Ishikawa (cell line): ENCODE data around the gene ZNF732.

Experiments
- CEBPB ChIP-seq: IDR thresholded peaks from 2 replicates; pipeline ENCODE4 v1.6.1; 2012
- CREB1 ChIP-seq: IDR thresholded peaks from 2 replicates; pipeline ENCODE4 v1.6.1; 2012; ENCODE audit warnings: low read depth
- EGR1 ChIP-seq: IDR thresholded peaks from 2 replicates; pipeline ENCODE4 v1.6.1; 2012
- EP300 ChIP-seq: IDR thresholded peaks from 2 replicates; pipeline ENCODE4 v1.6.1; 2012; ENCODE audit warnings: borderline replicate concordance
- FOXM1 ChIP-seq: IDR thresholded peaks from 2 replicates; pipeline ENCODE4 v1.6.1; 2012; ENCODE audit warnings: low read depth, borderline replicate concordance
- NFIC ChIP-seq: IDR thresholded peaks from 2 replicates; pipeline ENCODE4 v1.6.1; 2012
- RAD21 ChIP-seq: IDR thresholded peaks from 2 replicates; pipeline ENCODE4 v1.6.1; 2012; ENCODE audit warnings: low read depth
- TAF1 ChIP-seq: IDR thresholded peaks from 2 replicates; pipeline ENCODE4 v1.6.1; 2012; ENCODE audit warnings: low read depth, mild to moderate bottlenecking
- TCF12 ChIP-seq: IDR thresholded peaks from 2 replicates; pipeline ENCODE4 v1.6.1; 2012; ENCODE audit warnings: low read depth
- TEAD4 ChIP-seq: IDR thresholded peaks from 2 replicates; pipeline ENCODE4 v1.6.1; 2012
- YY1 ChIP-seq: IDR thresholded peaks from 2 replicates; pipeline ENCODE4 v1.6.1; 2012; ENCODE audit warnings: low read depth
- ZBTB7A ChIP-seq: IDR thresholded peaks from 2 replicates; pipeline ENCODE4 v1.6.1; 2012; ENCODE audit warnings: low read depth
- TF ChIP-seq, protein P1 (sequence below): IDR thresholded peaks from 2 replicates; pipeline ENCODE4 v1.6.1; 2012; ENCODE audit warnings: low read depth, mild to moderate bottlenecking
- TF ChIP-seq, protein P2 (sequence below): IDR thresholded peaks from 2 replicates; pipeline ENCODE4 v1.6.1; 2012
- TF ChIP-seq, protein P3 (sequence below): IDR thresholded peaks from 2 replicates; pipeline ENCODE4 v1.6.1; 2012

ZNF732 gene

GRCh38 chr4:302381-302780, 2.9 kb downstream of the ZNF732 start:
- TF ChIP-seq CEBPB = no peak
- TF ChIP-seq TCF12 = no peak
- no peak for TF ChIP-seq EGR1
- TF ChIP-seq, protein P1, sequence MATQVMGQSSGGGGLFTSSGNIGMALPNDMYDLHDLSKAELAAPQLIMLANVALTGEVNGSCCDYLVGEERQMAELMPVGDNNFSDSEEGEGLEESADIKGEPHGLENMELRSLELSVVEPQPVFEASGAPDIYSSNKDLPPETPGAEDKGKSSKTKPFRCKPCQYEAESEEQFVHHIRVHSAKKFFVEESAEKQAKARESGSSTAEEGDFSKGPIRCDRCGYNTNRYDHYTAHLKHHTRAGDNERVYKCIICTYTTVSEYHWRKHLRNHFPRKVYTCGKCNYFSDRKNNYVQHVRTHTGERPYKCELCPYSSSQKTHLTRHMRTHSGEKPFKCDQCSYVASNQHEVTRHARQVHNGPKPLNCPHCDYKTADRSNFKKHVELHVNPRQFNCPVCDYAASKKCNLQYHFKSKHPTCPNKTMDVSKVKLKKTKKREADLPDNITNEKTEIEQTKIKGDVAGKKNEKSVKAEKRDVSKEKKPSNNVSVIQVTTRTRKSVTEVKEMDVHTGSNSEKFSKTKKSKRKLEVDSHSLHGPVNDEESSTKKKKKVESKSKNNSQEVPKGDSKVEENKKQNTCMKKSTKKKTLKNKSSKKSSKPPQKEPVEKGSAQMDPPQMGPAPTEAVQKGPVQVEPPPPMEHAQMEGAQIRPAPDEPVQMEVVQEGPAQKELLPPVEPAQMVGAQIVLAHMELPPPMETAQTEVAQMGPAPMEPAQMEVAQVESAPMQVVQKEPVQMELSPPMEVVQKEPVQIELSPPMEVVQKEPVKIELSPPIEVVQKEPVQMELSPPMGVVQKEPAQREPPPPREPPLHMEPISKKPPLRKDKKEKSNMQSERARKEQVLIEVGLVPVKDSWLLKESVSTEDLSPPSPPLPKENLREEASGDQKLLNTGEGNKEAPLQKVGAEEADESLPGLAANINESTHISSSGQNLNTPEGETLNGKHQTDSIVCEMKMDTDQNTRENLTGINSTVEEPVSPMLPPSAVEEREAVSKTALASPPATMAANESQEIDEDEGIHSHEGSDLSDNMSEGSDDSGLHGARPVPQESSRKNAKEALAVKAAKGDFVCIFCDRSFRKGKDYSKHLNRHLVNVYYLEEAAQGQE = no peak
- no peak for TF ChIP-seq RAD21
- no peak for TF ChIP-seq TEAD4
- TF ChIP-seq EP300 = no peak

- TF ChIP-seq NFIC (no peak), EP300 (no peak), TAF1 (no peak), RAD21 (no peak), YY1 (no peak), CREB1 (no peak), TEAD4 (no peak), TCF12 (no peak), ZBTB7A (no peak), FOXM1 (no peak), CEBPB (no peak), EGR1 (no peak)
- TF ChIP-seq, protein P1 = no peak
- TF ChIP-seq, protein P2, sequence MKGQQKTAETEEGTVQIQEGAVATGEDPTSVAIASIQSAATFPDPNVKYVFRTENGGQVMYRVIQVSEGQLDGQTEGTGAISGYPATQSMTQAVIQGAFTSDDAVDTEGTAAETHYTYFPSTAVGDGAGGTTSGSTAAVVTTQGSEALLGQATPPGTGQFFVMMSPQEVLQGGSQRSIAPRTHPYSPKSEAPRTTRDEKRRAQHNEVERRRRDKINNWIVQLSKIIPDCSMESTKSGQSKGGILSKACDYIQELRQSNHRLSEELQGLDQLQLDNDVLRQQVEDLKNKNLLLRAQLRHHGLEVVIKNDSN = no peak
- TF ChIP-seq, protein P3, sequence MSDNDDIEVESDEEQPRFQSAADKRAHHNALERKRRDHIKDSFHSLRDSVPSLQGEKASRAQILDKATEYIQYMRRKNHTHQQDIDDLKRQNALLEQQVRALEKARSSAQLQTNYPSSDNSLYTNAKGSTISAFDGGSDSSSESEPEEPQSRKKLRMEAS = no peak
Observed at GRCh38 chr4:294732-295131, 10.5 kb downstream of the ZNF732 start.

DNA sequence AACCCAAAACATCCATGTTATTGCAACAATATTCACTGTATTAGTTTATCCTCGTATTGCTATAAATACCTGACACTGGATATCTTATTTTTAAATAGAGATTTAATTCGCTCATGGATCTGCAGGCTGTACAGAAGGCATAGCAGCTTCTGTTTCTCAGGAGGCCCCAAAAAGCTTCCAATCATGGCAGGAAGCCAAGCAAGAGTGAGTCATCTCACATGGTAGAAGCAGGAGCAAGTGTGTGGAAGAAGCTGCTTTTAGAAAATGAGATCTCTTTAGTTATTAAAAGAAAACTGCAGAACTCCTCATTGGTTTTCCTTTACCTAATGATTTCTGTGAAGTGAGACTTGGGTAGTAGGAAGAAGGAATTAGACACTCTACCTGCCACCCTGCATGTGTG, 16.4 kb downstream of the ZNF732 start:
- TF ChIP-seq EP300 (no peak), RAD21 (no peak)

DNA sequence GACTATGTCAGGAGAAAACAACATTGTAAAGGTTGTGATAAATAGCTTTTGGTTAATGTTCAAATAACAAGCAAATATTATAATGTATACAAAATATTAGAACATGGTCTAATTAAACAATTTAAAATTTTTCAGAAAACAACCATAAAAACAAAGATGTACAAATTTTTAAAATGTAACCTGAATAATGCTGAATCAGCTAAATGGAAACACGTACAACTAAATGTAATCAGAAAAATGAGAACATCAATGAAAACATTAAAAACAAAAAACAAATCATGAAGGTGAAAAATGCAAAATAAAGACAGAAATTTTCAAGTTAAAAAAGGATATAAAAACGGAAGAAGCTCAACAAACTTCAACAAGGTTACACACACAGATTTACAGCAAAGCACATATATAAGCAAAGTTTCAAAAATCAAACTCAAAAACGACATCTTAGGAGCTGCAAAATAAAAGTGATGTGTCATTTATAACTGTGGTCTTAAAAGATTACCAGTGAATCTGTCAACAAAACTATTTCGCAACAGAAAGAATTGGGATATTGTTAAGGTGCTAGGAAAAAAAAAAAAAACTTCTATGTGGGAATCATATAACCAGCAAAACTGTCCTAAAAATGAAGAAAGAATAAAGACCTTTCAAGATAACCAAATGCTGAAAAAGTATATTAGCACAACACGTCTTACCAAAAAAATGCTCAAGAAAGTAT, 31.8 kb downstream of the ZNF732 start:
- TF ChIP-seq, protein P1 = no peak
- TF ChIP-seq ZBTB7A (no peak), TCF12 (no peak), YY1 (no peak), EGR1 (no peak), CREB1 (no peak), RAD21 (no peak), CEBPB (no peak), TAF1 (no peak), FOXM1 (no peak)
- TF ChIP-seq, protein P2 = no peak
- TF ChIP-seq, protein P3 = no peak

DNA sequence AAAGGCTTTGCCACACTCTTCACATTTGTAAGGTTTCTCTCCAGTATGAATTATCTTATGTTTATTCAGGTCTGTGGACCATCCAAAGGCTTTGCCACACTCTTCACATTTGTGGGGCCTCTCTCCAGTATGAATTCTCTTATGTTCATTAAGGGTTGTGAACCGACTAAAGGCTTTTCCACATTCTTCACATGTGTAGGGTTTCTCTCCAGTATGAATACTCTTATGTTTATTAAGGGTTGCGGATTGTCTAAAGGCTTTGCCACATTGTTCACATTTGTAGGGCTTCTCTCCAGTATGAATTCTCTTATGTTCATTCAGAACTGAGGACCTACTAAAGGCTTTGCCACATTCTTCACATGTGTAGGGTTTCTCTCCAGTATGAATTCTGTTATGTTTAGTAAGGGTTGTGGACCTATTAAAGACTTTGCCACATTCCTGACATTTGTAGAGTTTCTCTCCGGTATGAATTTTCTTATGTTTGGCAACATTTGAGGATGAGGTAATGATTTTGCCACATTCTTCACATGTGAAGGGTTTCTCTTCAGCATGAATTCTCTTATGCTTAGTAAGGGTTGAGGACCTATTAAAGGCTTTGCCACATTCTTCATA, 33.7 kb downstream of the ZNF732 start:
- no peak for TF ChIP-seq TCF12
